ENCODE results near the gene TREH. TPM values are rescaled to one million over a fixed set of nuclear protein-coding genes. Genes with fewer than 3 reads are reported as not detected.
"Not testable (repeated sequence)": the region's sequence is repeated elsewhere in the genome, so short reads cannot be mapped to it uniquely, and the experiment has no call there.

TREH gene
- total RNA-seq, 1 donor from 2014 or later, result not detected

GRCh38 chr11:118715837-118716260, 36.4 kb upstream of the TREH start:
- POLR2A ChIA-PET, result interaction anchor here (0.7 to 1.1 kb wide), 2 partner anchors 25 to 93 kb away, joined by 3 to 4 read pairs; no protein-coding TSS in a partner anchor
- Mint-ChIP-seq H3K9me3 (no peaks in the 10 kb centered on the region), H3K27me3 (no peaks in the 10 kb centered on the region), H3K27ac (no peak overlapping the region), H3K4me1 (peaks cover 11% of the 10 kb centered on the region), H3K4me3 (no peak overlapping the region), H3K36me3 (ENCODE audit: low read depth) (no peaks in the 10 kb centered on the region)
- no peak for TF ChIP-seq CTCF (IDR thresholded peaks at IDR 0.05)
- ATAC-seq (ENCODE audit: low read depth), result no peak
- intact Hi-C loops (cut with micrococcal nuclease), result loop anchor here (2.0 kb wide), 1 partner anchor 15 kb away; no protein-coding TSS in a partner anchor
- CTCF ChIA-PET, result interaction anchor here (2.2 kb wide), 1 partner anchor 26 kb away, joined by 8 read pairs; no protein-coding TSS in a partner anchor
- DNase-seq, result no peak

GRCh38 chr11:118715245-118715831, 35.9 kb upstream of the TREH start:
- ChIA-PET CTCF (interaction anchor here (2.2 kb wide), 1 partner anchor 25 kb away, joined by 8 read pairs; no protein-coding TSS in a partner anchor), POLR2A (interaction anchor here (0.6 to 1.1 kb wide), 2 partner anchors 26 to 303 kb away, joined by 3 read pairs; partner anchors contain the start of gene RPS25)
- no peak overlapping the region for H3K4me3 Mint-ChIP-seq
- H3K9me3 Mint-ChIP-seq, result no peaks in the 10 kb centered on the region
- peaks cover 11% of the 10 kb centered on the region for H3K4me1 Mint-ChIP-seq
- DNase-seq (no peak), ATAC-seq (ENCODE audit: low read depth) (peak; percentile 21)
- intact Hi-C loops (cut with micrococcal nuclease), result loop anchor here (2.0 kb wide), 1 partner anchor 15 kb away; no protein-coding TSS in a partner anchor
- H3K27me3 Mint-ChIP-seq, result no peaks in the 10 kb centered on the region
- peak overlapping the region; percentile 4 for H3K27ac Mint-ChIP-seq
- no peaks in the 10 kb centered on the region for H3K36me3 Mint-ChIP-seq (ENCODE audit: low read depth)
- TF ChIP-seq CTCF (IDR thresholded peaks at IDR 0.05), result no peak

DNA sequence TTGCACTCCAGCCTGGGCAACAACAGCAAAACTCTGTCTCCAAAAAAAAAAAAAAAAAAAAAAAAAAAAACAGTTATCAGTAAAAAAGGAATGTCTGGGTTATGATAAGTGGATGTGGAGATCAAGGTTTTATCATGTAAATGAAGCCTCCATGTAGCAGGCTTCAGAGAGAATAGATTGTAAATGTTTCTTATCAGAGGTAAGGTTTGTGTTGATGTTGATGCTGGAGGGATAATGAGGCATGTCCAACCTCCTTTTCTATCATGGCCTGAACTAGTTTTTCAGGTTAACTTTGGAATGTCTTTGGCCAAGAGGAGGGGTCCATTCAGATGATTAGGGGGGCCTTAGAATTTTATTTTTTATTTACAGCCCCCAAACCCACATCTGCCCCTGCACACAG, 35.4 kb upstream of the TREH start:
- Mint-ChIP-seq H3K4me3 (no peak overlapping the region), H3K9me3 (no peaks in the 10 kb centered on the region), H3K27ac (no peak overlapping the region), H3K4me1 (peaks cover 11% of the 10 kb centered on the region), H3K36me3 (ENCODE audit: low read depth) (no peaks in the 10 kb centered on the region), H3K27me3 (no peaks in the 10 kb centered on the region)
- ChIA-PET CTCF (interaction anchor here (2.2 kb wide), 1 partner anchor 25 kb away, joined by 8 read pairs; no protein-coding TSS in a partner anchor), POLR2A (interaction anchor here (0.6 kb wide), 1 partner anchor 303 kb away, joined by 3 read pairs; the partner anchor contains the start of gene RPS25)
- DNase-seq, result no peak
- intact Hi-C loops (cut with micrococcal nuclease), result loop anchor here (2.0 kb wide), 1 partner anchor 14 kb away; no protein-coding TSS in a partner anchor
- no peak for ATAC-seq (ENCODE audit: low read depth)
- no peak for TF ChIP-seq CTCF (IDR thresholded peaks at IDR 0.05)

DNA sequence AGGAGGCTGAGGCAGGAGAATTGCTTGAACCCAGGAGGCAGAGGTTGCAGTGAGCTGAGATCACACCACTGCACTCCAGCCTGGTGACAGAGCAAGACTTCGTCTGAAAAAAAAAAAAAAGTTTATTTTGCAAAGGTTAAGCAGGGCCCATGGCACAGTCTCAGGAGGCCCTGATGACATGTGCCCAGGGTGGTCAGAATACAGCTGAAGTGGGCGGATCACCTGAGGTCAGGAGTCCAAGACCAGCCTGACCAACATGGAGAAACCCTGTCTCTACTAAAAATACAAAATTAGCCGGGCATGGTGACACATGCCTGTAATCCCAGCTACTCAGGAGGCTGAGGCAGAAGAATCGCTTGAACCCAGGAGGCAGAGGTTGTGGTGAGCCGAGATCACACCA, 35.0 kb upstream of the TREH start:
- H3K27ac Mint-ChIP-seq; POLR2A ChIA-PET; ATAC-seq (ENCODE audit: low read depth); H3K4me3 Mint-ChIP-seq; DNase-seq; H3K9me3 Mint-ChIP-seq; H3K36me3 Mint-ChIP-seq (ENCODE audit: low read depth); H3K27me3 Mint-ChIP-seq: not testable (repeated sequence)
- intact Hi-C loops (cut with micrococcal nuclease), result loop anchor here (2.0 kb wide), 1 partner anchor 14 kb away; no protein-coding TSS in a partner anchor
- CTCF ChIA-PET, result interaction anchor here (2.2 kb wide), 1 partner anchor 24 kb away, joined by 8 read pairs; no protein-coding TSS in a partner anchor
- peaks cover 11% of the 10 kb centered on the region for H3K4me1 Mint-ChIP-seq

DNA sequence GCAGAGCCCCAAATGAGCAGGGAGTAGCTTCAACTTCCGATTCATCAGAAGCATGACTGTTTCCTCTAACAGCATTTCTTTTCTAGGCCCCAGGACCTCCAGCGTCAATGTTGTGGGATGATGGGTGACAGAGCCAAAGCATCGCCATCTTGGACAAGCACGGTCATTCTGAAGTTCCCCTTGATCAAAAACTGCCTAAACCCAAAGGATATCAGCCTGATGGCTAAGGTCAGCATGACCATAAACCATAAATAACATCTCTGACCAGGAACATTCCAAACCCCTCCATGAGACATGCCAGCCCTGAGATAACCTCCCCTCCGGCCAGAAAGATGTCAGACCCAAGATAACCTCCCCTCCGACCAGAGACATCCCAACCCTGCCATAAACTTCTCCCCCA, 28.8 kb upstream of the TREH start:
- POLR2A ChIA-PET, result no interaction called here
- no peak overlapping the region for H3K27ac Mint-ChIP-seq
- intact Hi-C loops (cut with micrococcal nuclease), result no loop called here

More for the DNA sequence above, 28.8 kb upstream of the TREH start:
- Mint-ChIP-seq H3K9me3 (no peaks in the 10 kb centered on the region), H3K4me1 (peaks cover 22% of the 10 kb centered on the region), H3K27me3 (no peaks in the 10 kb centered on the region), H3K4me3 (no peak overlapping the region), H3K36me3 (ENCODE audit: low read depth) (no peaks in the 10 kb centered on the region)
- TF ChIP-seq CTCF (IDR thresholded peaks at IDR 0.05), result no peak
- CTCF ChIA-PET, result no interaction called here
- ATAC-seq (ENCODE audit: low read depth), result no peak
- no peak for DNase-seq

All from activated B cell treated with CpG ODN at 0.5 μM for 24 hours (primary cell).